Activated CD8-positive, alpha-beta T cell treated with anti-CD3 and anti-CD28 coated beads, Interleukin-2, amount 10 ng/mL, durations not matched to agents 7 days and 5 days (primary cell): Measurements from ENCODE around the gene SETD6. TPM values are rescaled to one million over a fixed set of nuclear protein-coding genes. Genes with fewer than 3 reads are reported as not detected.
A peak's percentile ranks its signal among the peaks of the same experiment; 100 is the strongest.

Source experiments
- ATAC-seq: fragments of 150-1000 bp; cut with Tn5 transposase; one replicate; pipeline ENCODE4 v1.10.0; 2021; ENCODE audit warnings: moderate library complexity
- CTCF ChIA-PET: fragments of 350-600 bp; sonication (Branson Sonifier 250); formaldehyde crosslinking; loops from one replicate; lab custom pipeline; 2021; ENCODE audit warnings: antibody characterized with exemption; lab: Charles Lee
- POLR2A ChIA-PET: fragments of 350-600 bp; sonication (Branson Sonifier 250); formaldehyde crosslinking; loops from one replicate; lab custom pipeline; 2021; ENCODE audit warnings: antibody characterized with exemption; lab: Charles Lee
- DNase-seq: peaks from one replicate; pipeline ENCODE4 v3.0.0-alpha.2; 2020
- H3K27ac Mint-ChIP-seq: one replicate; pipeline ENCODE4 v1.8.0; 2021; ENCODE audit warnings: mild to moderate bottlenecking, mixed read lengths
- H3K27me3 Mint-ChIP-seq: one replicate; pipeline ENCODE4 v1.8.0; 2021; ENCODE audit warnings: low read depth, mixed read lengths
- H3K36me3 Mint-ChIP-seq: one replicate; pipeline ENCODE4 v1.8.0; 2021; ENCODE audit warnings: low read depth, mixed read lengths
- H3K4me1 Mint-ChIP-seq: one replicate; pipeline ENCODE4 v1.8.0; 2021; ENCODE audit warnings: low read depth, mixed read lengths
- H3K4me3 Mint-ChIP-seq: one replicate; pipeline ENCODE4 v1.8.0; 2021; ENCODE audit warnings: mild to moderate bottlenecking, mixed read lengths
- H3K9me3 Mint-ChIP-seq: one replicate; pipeline ENCODE4 v1.8.0; 2022; ENCODE audit warnings: mixed read lengths; ENCODE audit not compliant: insufficient read depth
- total RNA-seq, 2 experiments: library from RNA; stranded (reverse); gene quantifications; one replicate each; pipeline ENCODE4 v1.2.3, GENCODE V29; 2021

Gene SETD6
- total RNA-seq, 2 experiments from 2014 or later = 16.0 to 16.9 TPM

- CTCF ChIA-PET = interaction anchor here (0.9 to 2.4 kb wide), 6 partner anchors 11 to 246 kb away, joined by 3 to 17 read pairs (median 5); partner anchors contain the start of gene NDRG4
- no peak overlapping the region for H3K4me3 Mint-ChIP-seq
- H3K4me1 Mint-ChIP-seq = peaks cover 15% of the 10 kb centered on the region
- H3K27ac Mint-ChIP-seq = no peak overlapping the region
- H3K27me3 Mint-ChIP-seq = no peaks in the 10 kb centered on the region
- peaks cover 4% of the 10 kb centered on the region for H3K36me3 Mint-ChIP-seq
- DNase-seq (no peak), ATAC-seq (no peak)
- H3K9me3 Mint-ChIP-seq = no peaks in the 10 kb centered on the region
- POLR2A ChIA-PET = no interaction called here
Observed at GRCh38 chr16:58510776-58511628, 4.3 kb upstream of the SETD6 start.

DNA sequence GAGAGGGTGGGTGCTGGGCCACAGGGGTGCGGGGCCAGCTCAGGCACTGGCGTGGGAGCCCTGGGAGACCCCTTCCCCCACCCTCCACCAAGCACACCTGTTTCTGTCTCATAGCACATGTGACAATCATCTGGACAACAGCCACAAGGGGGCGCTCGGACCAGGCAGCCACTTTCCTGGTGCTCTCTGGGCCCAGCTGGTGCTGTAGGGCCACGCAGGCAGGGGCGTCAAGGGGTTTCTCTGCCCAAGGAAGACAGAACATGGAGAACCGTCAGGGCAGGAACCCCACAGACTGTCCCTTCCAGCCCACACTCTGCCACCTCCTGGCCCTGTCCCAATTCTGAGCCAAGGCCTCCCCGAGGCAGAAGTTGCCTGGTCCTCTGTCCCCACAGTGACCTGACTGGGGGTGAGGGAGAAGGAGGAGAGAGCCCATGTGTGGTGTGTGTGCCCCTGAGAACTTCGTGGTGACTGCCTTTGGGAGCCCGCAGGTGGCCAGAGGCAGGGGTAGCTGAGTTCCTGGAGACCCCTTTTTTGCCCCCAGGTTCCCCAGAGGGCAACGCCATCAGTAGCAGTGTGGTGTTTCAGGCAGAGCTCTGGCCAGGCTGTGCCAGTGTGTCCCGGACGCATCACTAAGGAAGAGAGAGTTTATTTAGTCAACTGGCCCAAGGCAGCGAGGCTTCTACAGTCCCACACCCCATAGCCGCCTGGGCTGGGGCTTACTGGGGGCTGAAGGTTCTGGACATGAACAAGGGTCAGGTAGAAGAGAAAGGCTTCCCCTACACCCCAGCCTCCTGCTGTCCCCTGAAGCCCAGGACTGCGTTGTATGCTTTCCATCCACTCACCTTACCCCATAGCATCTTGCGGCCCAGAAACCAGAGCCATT lies 3.1 kb upstream of the SETD6 start:
- H3K4me3 Mint-ChIP-seq = no peak overlapping the region
- DNase-seq (peak; percentile 88), ATAC-seq (peak; percentile 31)
- ChIA-PET CTCF (interaction anchor here (0.6 to 2.2 kb wide), 10 partner anchors 9 to 244 kb away, joined by 3 to 17 read pairs (median 4); partner anchors contain the start of gene NDRG4), POLR2A (no interaction called here)
- H3K4me1 Mint-ChIP-seq = peaks cover 21% of the 10 kb centered on the region
- H3K9me3 Mint-ChIP-seq = no peaks in the 10 kb centered on the region
- H3K36me3 Mint-ChIP-seq = peaks cover 11% of the 10 kb centered on the region
- no peaks in the 10 kb centered on the region for H3K27me3 Mint-ChIP-seq
- H3K27ac Mint-ChIP-seq = peak overlapping the region; percentile 30

- ChIA-PET CTCF (interaction anchor here (0.6 to 2.6 kb wide), 5 partner anchors 33 to 242 kb away, joined by 3 to 27 read pairs (median 6); no protein-coding TSS in a partner anchor), POLR2A (interaction anchor here (1.2 kb wide), 1 partner anchor 8 kb away, joined by 3 read pairs; no protein-coding TSS in a partner anchor)
- Mint-ChIP-seq H3K9me3 (no peaks in the 10 kb centered on the region), H3K27ac (no peak overlapping the region), H3K27me3 (no peaks in the 10 kb centered on the region), H3K36me3 (peaks cover 22% of the 10 kb centered on the region), H3K4me1 (peaks cover 30% of the 10 kb centered on the region), H3K4me3 (no peak overlapping the region)
- DNase-seq (no peak), ATAC-seq (no peak)
Observed at GRCh38 chr16:58513874-58514273, 1.4 kb upstream of the SETD6 start.

DNA sequence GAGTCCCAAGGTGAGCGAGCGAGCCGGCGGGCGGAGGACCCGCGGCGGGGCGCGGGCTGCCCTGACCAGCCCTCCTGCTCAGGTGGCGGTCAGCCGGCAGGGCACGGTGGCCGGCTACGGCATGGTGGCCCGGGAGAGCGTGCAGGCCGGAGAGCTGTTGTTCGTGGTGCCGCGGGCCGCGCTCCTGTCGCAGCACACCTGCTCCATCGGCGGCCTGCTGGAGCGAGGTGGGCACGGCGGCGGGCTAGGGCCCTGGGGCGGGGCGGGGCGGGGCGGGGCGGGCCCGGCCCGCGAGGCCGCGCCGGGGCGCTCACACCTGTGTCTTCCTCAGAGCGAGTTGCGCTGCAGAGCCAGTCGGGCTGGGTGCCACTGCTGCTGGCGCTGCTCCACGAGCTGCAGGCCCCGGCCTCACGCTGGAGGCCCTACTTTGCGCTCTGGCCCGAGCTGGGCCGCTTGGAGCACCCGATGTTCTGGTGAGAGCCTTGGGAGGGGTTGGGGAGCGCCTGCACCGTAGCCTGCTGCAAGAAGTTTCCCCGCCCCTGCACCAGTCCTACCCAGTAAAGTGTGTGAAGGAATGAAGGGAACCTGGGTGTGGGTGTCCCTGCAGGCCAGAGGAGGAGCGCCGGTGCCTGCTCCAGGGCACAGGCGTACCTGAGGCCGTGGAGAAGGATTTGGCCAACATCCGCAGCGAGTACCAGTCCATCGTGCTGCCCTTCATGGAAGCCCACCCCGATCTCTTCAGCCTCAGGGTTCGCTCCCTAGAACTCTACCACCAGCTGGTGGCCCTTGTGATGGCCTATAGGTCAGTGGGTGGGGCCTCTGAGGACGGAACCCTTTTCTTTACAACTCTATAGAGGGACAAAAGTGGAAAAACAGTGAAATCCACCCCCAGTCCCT lies 802 bp downstream of the SETD6 start:
- CTCF ChIA-PET = interaction anchor here (0.9 to 2.6 kb wide), 2 partner anchors 8 to 240 kb away, joined by 3 to 27 read pairs; no protein-coding TSS in a partner anchor
- Mint-ChIP-seq H3K9me3 (no peaks in the 10 kb centered on the region), H3K4me1 (peaks cover 35% of the 10 kb centered on the region), H3K27ac (peak overlapping the region; percentile 87), H3K4me3 (peak overlapping the region; percentile 86), H3K27me3 (no peaks in the 10 kb centered on the region), H3K36me3 (peaks cover 40% of the 10 kb centered on the region)
- peak; percentile 73 for ATAC-seq
- POLR2A ChIA-PET = interaction anchor here (0.6 kb wide), 1 partner anchor 45 kb away, joined by 5 read pairs; no protein-coding TSS in a partner anchor
- DNase-seq = peak; percentile 61

GRCh38 chr16:58516768-58517107 lies 1.4 kb downstream of the SETD6 start:
- POLR2A ChIA-PET = no interaction called here
- CTCF ChIA-PET = no interaction called here

GRCh38 chr16:58518083-58518979 lies 3.0 kb downstream of the SETD6 start:
- Mint-ChIP-seq H3K36me3 (peaks cover 57% of the 10 kb centered on the region), H3K27ac (peak overlapping the region; percentile 47), H3K4me3 (no peak overlapping the region), H3K27me3 (no peaks in the 10 kb centered on the region), H3K9me3 (no peaks in the 10 kb centered on the region), H3K4me1 (peaks cover 33% of the 10 kb centered on the region)
- ATAC-seq (no peak), DNase-seq (peak; percentile 17)
- ChIA-PET CTCF (interaction anchor here (0.8 to 2.0 kb wide), 4 partner anchors 10 to 237 kb away, joined by 3 to 11 read pairs (median 4); no protein-coding TSS in a partner anchor), POLR2A (interaction anchor here (1.5 kb wide), 1 partner anchor 111 kb away, joined by 3 read pairs; no protein-coding TSS in a partner anchor)

More at GRCh38 chr16:58516768-58517107, 1.4 kb downstream of the SETD6 start:
- ATAC-seq = no peak
- Mint-ChIP-seq H3K27ac (no peak overlapping the region), H3K36me3 (peaks cover 45% of the 10 kb centered on the region), H3K27me3 (no peaks in the 10 kb centered on the region), H3K4me1 (peaks cover 35% of the 10 kb centered on the region), H3K9me3 (no peaks in the 10 kb centered on the region), H3K4me3 (peak overlapping the region; percentile 86)
- no peak for DNase-seq

GRCh38 chr16:58518980-58519368 lies 3.7 kb downstream of the SETD6 start:
- no peak for ATAC-seq
- no peak overlapping the region for H3K27ac Mint-ChIP-seq
- H3K9me3 Mint-ChIP-seq = no peaks in the 10 kb centered on the region
- no peak for DNase-seq
- ChIA-PET POLR2A (interaction anchor here (1.5 kb wide), 1 partner anchor 110 kb away, joined by 3 read pairs; no protein-coding TSS in a partner anchor), CTCF (interaction anchor here (0.9 to 2.0 kb wide), 4 partner anchors 9 to 237 kb away, joined by 3 to 11 read pairs (median 3); no protein-coding TSS in a partner anchor)
- H3K4me3 Mint-ChIP-seq = no peak overlapping the region
- H3K4me1 Mint-ChIP-seq = peaks cover 33% of the 10 kb centered on the region
- H3K36me3 Mint-ChIP-seq = peaks cover 58% of the 10 kb centered on the region
- no peaks in the 10 kb centered on the region for H3K27me3 Mint-ChIP-seq

GRCh38 chr16:58519707-58520106 lies 4.4 kb downstream of the SETD6 start:
- Mint-ChIP-seq H3K9me3 (no peaks in the 10 kb centered on the region), H3K36me3 (peaks cover 64% of the 10 kb centered on the region), H3K4me3 (no peak overlapping the region), H3K4me1 (peaks cover 33% of the 10 kb centered on the region), H3K27me3 (no peaks in the 10 kb centered on the region), H3K27ac (no peak overlapping the region)
- ATAC-seq (no peak), DNase-seq (peak; percentile 5)
- ChIA-PET CTCF (interaction anchor here (1.2 to 1.9 kb wide), 2 partner anchors 11 to 236 kb away, joined by 3 to 8 read pairs; no protein-coding TSS in a partner anchor), POLR2A (no interaction called here)

DNA sequence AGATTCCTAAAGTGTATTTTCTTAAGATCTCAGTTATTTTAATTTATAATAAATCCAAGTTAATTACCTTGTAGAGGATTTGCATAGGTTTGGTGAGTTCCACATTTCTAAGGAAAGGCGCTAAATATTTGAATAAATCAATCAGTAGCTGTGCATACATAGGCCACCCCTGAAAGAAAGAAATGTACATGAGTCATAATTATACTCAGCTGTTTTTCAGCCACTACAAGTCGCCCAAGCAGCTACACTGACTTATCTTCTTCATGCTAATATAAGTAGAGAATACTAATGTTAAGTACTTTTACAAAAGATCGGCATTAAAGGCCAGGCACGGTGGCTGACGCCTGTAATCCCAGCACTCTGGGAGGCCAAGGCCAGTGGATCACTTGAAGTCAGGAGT lies 14.9 kb downstream of the SETD6 start:
- no peaks in the 10 kb centered on the region for H3K27me3 Mint-ChIP-seq
- H3K36me3 Mint-ChIP-seq = peaks cover 66% of the 10 kb centered on the region
- ATAC-seq = no peak
- ChIA-PET POLR2A (interaction anchor here (0.6 kb wide), 1 partner anchor 53 kb away, joined by 5 read pairs; no protein-coding TSS in a partner anchor), CTCF (interaction anchor here (1.1 kb wide), 1 partner anchor 11 kb away, joined by 3 read pairs; no protein-coding TSS in a partner anchor)
- no peak overlapping the region for H3K27ac Mint-ChIP-seq
- H3K4me1 Mint-ChIP-seq = no peaks in the 10 kb centered on the region
- no peak for DNase-seq
- H3K4me3 Mint-ChIP-seq = no peak overlapping the region
- H3K9me3 Mint-ChIP-seq = no peaks in the 10 kb centered on the region

DNA sequence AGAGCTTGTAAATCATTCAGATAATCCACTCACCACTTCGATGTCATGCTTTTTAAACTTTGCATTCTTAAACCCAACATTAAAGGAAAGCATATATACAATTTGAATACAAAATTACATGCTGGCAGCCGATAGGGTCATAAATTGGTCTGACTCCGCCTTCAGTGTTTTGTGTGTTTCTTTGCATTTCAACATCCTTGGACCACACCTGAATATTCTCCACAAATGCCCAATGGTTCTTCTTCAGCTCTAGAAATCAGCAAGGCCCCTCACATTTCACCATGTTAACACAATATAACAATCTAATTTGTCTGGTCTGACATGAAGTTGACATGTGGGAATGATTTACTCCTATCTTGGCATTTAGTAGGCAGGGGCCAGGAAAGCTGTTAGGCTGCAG lies 17.1 kb downstream of the SETD6 start:
- Mint-ChIP-seq H3K27me3 (no peaks in the 10 kb centered on the region), H3K4me3 (no peak overlapping the region), H3K36me3 (peaks cover 68% of the 10 kb centered on the region), H3K4me1 (peaks cover 9% of the 10 kb centered on the region), H3K9me3 (no peaks in the 10 kb centered on the region), H3K27ac (no peak overlapping the region)
- POLR2A ChIA-PET = no interaction called here
- ATAC-seq (no peak), DNase-seq (no peak)
- CTCF ChIA-PET = interaction anchor here (1.0 kb wide), 1 partner anchor 9 kb away, joined by 3 read pairs; no protein-coding TSS in a partner anchor
